ENCODE data around the gene PRR15L.

- no peak for TF ChIP-seq ATF3 (IDR thresholded peaks at IDR 0.05; ENCODE audit: insufficient read depth, low read depth, low read length)
- no peak for TF ChIP-seq GABPA (IDR thresholded peaks at IDR 0.05; ENCODE audit: borderline replicate concordance, insufficient read depth, low read length)
- TF ChIP-seq CHD1 (IDR thresholded peaks at IDR 0.05; ENCODE audit: low read depth, low read length): no peak
- no peak for TF ChIP-seq TAF1 (IDR thresholded peaks at IDR 0.05; ENCODE audit: low read depth, low read length)
- no peak for TF ChIP-seq CTCF (IDR thresholded peaks at IDR 0.05; ENCODE audit: control extremely low read depth in 1 of 3, insufficient read depth in 1 of 3, low read depth in 1 of 3, low read length in 3 of 3)
- no peak for TF ChIP-seq NANOG (IDR thresholded peaks at IDR 0.05; ENCODE audit: insufficient read depth, low read depth, low read length, poor library complexity, severe bottlenecking)
- no peak for TF ChIP-seq MAX (IDR thresholded peaks at IDR 0.05)
- TF ChIP-seq ATF2 (IDR thresholded peaks at IDR 0.05; ENCODE audit: low read length): no peak
- no peak for TF ChIP-seq HDAC2 (IDR thresholded peaks at IDR 0.05; ENCODE audit: borderline replicate concordance in 1 of 2, low read depth in 2 of 2, low read length in 2 of 2)
- TF ChIP-seq E2F6 (IDR thresholded peaks at IDR 0.05): no peak
- TF ChIP-seq SP2 (IDR thresholded peaks at IDR 0.05; ENCODE audit: low read length): no peak
- no peak for TF ChIP-seq SIN3A (conservative IDR thresholded peaks at IDR 0.05 in 1 of 2, IDR thresholded peaks at IDR 0.05 in 1 of 2; ENCODE audit: low read depth in 1 of 2, low read length in 2 of 2)
- no peak for TF ChIP-seq ZNF274 (IDR thresholded peaks at IDR 0.05; ENCODE audit: borderline replicate concordance, extremely low read depth, low read length)
- no peak for TF ChIP-seq EZH2 (IDR thresholded peaks at IDR 0.05; ENCODE audit: low read depth, low read length, severe bottlenecking)
These were observed 23.8 kb upstream of the PRR15L start for GRCh38 chr17:47981462-47981861.

All from H1 (cell line).